HG02610 (cell line): ENCODE data around the gene CLEC10A.
"Not testable (repeated sequence)": the region's sequence is repeated elsewhere in the genome, so short reads cannot be mapped to it uniquely, and the experiment has no call there.

Experiments
- ATAC-seq: cut with Tn5 transposase; IDR thresholded peaks from one replicate; pipeline ENCODE4 v1.9.1; 2021; ENCODE audit warnings: mild to moderate bottlenecking, moderate library complexity; ENCODE audit not compliant: unreplicated experiment

Gene CLEC10A

GRCh38 chr17:7077911-7078546 lies 2.0 kb downstream of the CLEC10A start:
- ATAC-seq, result no peak

- no peak for ATAC-seq
Measured at GRCh38 chr17:7074931-7075330, 5.1 kb downstream of the CLEC10A start.

- ATAC-seq, result no peak
Measured at GRCh38 chr17:7072406-7072805, 7.6 kb downstream of the CLEC10A start.

GRCh38 chr17:7070712-7071111 lies 9.3 kb downstream of the CLEC10A start:
- no peak for ATAC-seq

GRCh38 chr17:7068268-7068667 lies 11.8 kb downstream of the CLEC10A start:
- no peak for ATAC-seq

GRCh38 chr17:7067198-7067597 lies 12.9 kb downstream of the CLEC10A start:
- no peak for ATAC-seq

GRCh38 chr17:7064261-7064660 lies 15.8 kb downstream of the CLEC10A start:
- ATAC-seq, result no peak

- no peak for ATAC-seq
Measured at GRCh38 chr17:7063518-7064094, 16.4 kb downstream of the CLEC10A start.

GRCh38 chr17:7060165-7060891 lies 19.7 kb downstream of the CLEC10A start:
- no peak for ATAC-seq

- no peak for ATAC-seq
Measured at GRCh38 chr17:7058831-7059447, 21.1 kb downstream of the CLEC10A start.

- ATAC-seq, result no peak
Measured at GRCh38 chr17:7056386-7056785, 23.7 kb downstream of the CLEC10A start.

GRCh38 chr17:7050583-7050982 lies 29.5 kb downstream of the CLEC10A start:
- not testable (repeated sequence) for ATAC-seq

GRCh38 chr17:7048968-7049367 lies 31.1 kb downstream of the CLEC10A start:
- ATAC-seq, result no peak

- no peak for ATAC-seq
Measured at GRCh38 chr17:7047566-7047965, 32.5 kb downstream of the CLEC10A start.

- ATAC-seq, result not testable (repeated sequence)
Measured at GRCh38 chr17:7046725-7047397, 33.2 kb downstream of the CLEC10A start.

- no peak for ATAC-seq
Measured at GRCh38 chr17:7046127-7046724, 33.8 kb downstream of the CLEC10A start.

GRCh38 chr17:7045492-7046126 lies 34.4 kb downstream of the CLEC10A start:
- no peak for ATAC-seq

GRCh38 chr17:7043497-7044198 lies 36.4 kb downstream of the CLEC10A start, which contains the start of gene SLC16A11:
SLC16A11 (minus strand) TSS chr17:7044092; CDS start chr17:7043513, 579 bp downstream.
- no peak for ATAC-seq

- no peak for ATAC-seq
Measured at GRCh38 chr17:7043182-7043496, 36.9 kb downstream of the CLEC10A start.
